ELF-1 (cell line): Measurements from ENCODE around the gene CTXND2.
A peak's percentile ranks its signal among the peaks of the same experiment; 100 is the strongest.
"Not testable (repeated sequence)": the region's sequence is repeated elsewhere in the genome, so short reads cannot be mapped to it uniquely, and the experiment has no call there.

Experiments
- DNase-seq: peaks from one replicate; pipeline ENCODE4 v3.0.0-alpha.2; 2016; ENCODE audit warnings: low read depth, low spot score

The CTXND2 gene

GRCh38 chr1:150887018-150887417 lies at the start of gene CTXND2:
Gene CTXND2, plus strand, starts transcription at chr1:150887136. Its CDS starts 25,179 bp downstream, at chr1:150912315.
- DNase-seq = no peak

- not testable (repeated sequence) for DNase-seq
Observed at GRCh38 chr1:150840850-150841249, 46.1 kb upstream of the CTXND2 start.

GRCh38 chr1:150841626-150842025 lies 45.3 kb upstream of the CTXND2 start:
- DNase-seq = no peak

- DNase-seq = no peak
Observed at GRCh38 chr1:150842343-150842742, 44.6 kb upstream of the CTXND2 start.

GRCh38 chr1:150842964-150843363 lies 44.0 kb upstream of the CTXND2 start:
- DNase-seq = no peak

GRCh38 chr1:150843474-150843873 lies 43.5 kb upstream of the CTXND2 start:
- no peak for DNase-seq

GRCh38 chr1:150846473-150847146 lies 40.3 kb upstream of the CTXND2 start:
- DNase-seq = no peak

- DNase-seq = not testable (repeated sequence)
Observed at GRCh38 chr1:150850801-150851362, 36.1 kb upstream of the CTXND2 start.

- not testable (repeated sequence) for DNase-seq
Observed at GRCh38 chr1:150852734-150853133, 34.2 kb upstream of the CTXND2 start.

- DNase-seq = no peak
Observed at GRCh38 chr1:150863724-150864123, 23.2 kb upstream of the CTXND2 start.

GRCh38 chr1:150864200-150864599 lies 22.7 kb upstream of the CTXND2 start:
- DNase-seq = not testable (repeated sequence)

GRCh38 chr1:150869683-150870082 lies 17.3 kb upstream of the CTXND2 start:
- DNase-seq = no peak

GRCh38 chr1:150872572-150872971 lies 14.4 kb upstream of the CTXND2 start:
- DNase-seq = no peak

- DNase-seq = no peak
Observed at GRCh38 chr1:150873521-150873920, 13.4 kb upstream of the CTXND2 start.

- DNase-seq = no peak
Observed at GRCh38 chr1:150874455-150875196, 12.3 kb upstream of the CTXND2 start.

GRCh38 chr1:150875197-150876118 lies 11.5 kb upstream of the CTXND2 start:
- no peak for DNase-seq

- DNase-seq = peak; percentile 74
Observed at GRCh38 chr1:150876119-150876454, 10.8 kb upstream of the CTXND2 start.

GRCh38 chr1:150878931-150879330 lies 8.0 kb upstream of the CTXND2 start:
- DNase-seq = not testable (repeated sequence)

- DNase-seq = no peak
Observed at GRCh38 chr1:150881331-150882070, 5.4 kb upstream of the CTXND2 start.

- not testable (repeated sequence) for DNase-seq
Observed at GRCh38 chr1:150883121-150883520, 3.8 kb upstream of the CTXND2 start.

- DNase-seq = no peak
Observed at GRCh38 chr1:150888727-150889126, 1.8 kb downstream of the CTXND2 start.
